Endothelial cell of umbilical vein (primary cell): Measurements from ENCODE around the gene DDIT3. TPM values are rescaled to one million over a fixed set of nuclear protein-coding genes. Genes with fewer than 3 reads are reported as not detected.

Source experiments
- BruUV-seq: library from RNA; stranded (reverse); fragments of 400-500 nt; replicated peaks from 2 replicates; lab custom pipeline; 2021; lab: Mats Ljungman, UMichigan
- CTCF ChIA-PET: fragments of 300-600, 350-600 bp; sonication (Branson Sonifier 250); formaldehyde crosslinking; loops from one replicate; lab custom pipeline; 2021; ENCODE audit warnings: antibody characterized with exemption, inconsistent platforms; lab: Charles Lee
- POLR2A ChIA-PET: fragments of 300-600, 350-600 bp; sonication (Branson Sonifier 250); formaldehyde crosslinking; loops from one replicate; lab custom pipeline; 2021; ENCODE audit warnings: antibody characterized with exemption, inconsistent platforms; lab: Charles Lee
- DNase-seq: peaks from one replicate; pipeline ENCODE4 v3.0.0-alpha.2; 2011; ENCODE audit warnings: low read depth, low spot score
- FAIRE-seq: peaks from 2 replicates; lab custom pipeline; 2011; peaks lifted over from hg19 to GRCh38; lab: Jason Lieb, UNC
- H2AFZ ChIP-seq: 2 replicates; pipeline ENCODE4 v1.6.0; 2012; ENCODE audit warnings: low read depth, low read length, control low read depth, inconsistent platforms
- H3K27ac ChIP-seq: 2 replicates; pipeline ENCODE4 v1.5.1; 2011; ENCODE audit warnings: low read depth, mild to moderate bottlenecking, control low read depth, low read length, moderate library complexity; ENCODE audit not compliant: insufficient read depth
- H3K27me3 ChIP-seq, 2 experiments: 2 replicates each; pipeline versions ENCODE4 v1.6.0 to v1.6.1; 2011; ENCODE audit warnings: low read length in 2 of 2, mixed read lengths in 1 of 2; ENCODE audit not compliant: control insufficient read depth in 2 of 2, insufficient read depth in 2 of 2
- H3K36me3 ChIP-seq, 2 experiments: 2 replicates in 1 of 2; 3 replicates in 1 of 2; pipeline ENCODE4 v1.5.1; 2011; ENCODE audit warnings: low read length in 2 of 2, mild to moderate bottlenecking in 1 of 2, moderate library complexity in 1 of 2; ENCODE audit not compliant: control insufficient read depth in 2 of 2, insufficient read depth in 2 of 2; ENCODE audit errors: extremely low read depth in 1 of 2
- H3K4me1 ChIP-seq: 3 replicates; pipeline ENCODE4 v1.5.1; 2011; ENCODE audit warnings: mild to moderate bottlenecking, low read length; ENCODE audit not compliant: control insufficient read depth, insufficient read depth; ENCODE audit errors: extremely low read depth
- H3K4me2 ChIP-seq: 2 replicates; pipeline ENCODE4 v1.6.1; 2011; ENCODE audit warnings: low read length, control low read depth, mixed read lengths; ENCODE audit not compliant: insufficient read depth
- H3K4me3 ChIP-seq, 3 experiments: fragments of 200-600 bp in 1 of 3; sonication (generic), shearing (Covaris generic) in 1 of 3; replicated peaks in 1 of 3; 2 replicates each; pipeline ENCODE4 v1.5.1; 2011 to 2016; ENCODE audit warnings: control low read depth in 3 of 3, low read length in 3 of 3, mild to moderate bottlenecking in 2 of 3, inconsistent platforms in 1 of 3, low read depth in 1 of 3, moderate library complexity in 1 of 3; ENCODE audit not compliant: insufficient read depth in 1 of 3
- H3K79me2 ChIP-seq: 2 replicates; pipeline ENCODE4 v1.6.0; 2012; ENCODE audit warnings: low read length, inconsistent platforms; ENCODE audit not compliant: control insufficient read depth, insufficient read depth
- H3K9ac ChIP-seq: replicated peaks from 2 replicates; pipeline ENCODE3; 2011; ENCODE audit warnings: low read length, control low read depth; ENCODE audit not compliant: insufficient read depth; ENCODE audit errors: extremely low read depth
- H3K9me1 ChIP-seq: replicated peaks from 3 replicates; pipeline ENCODE4 v1.6.0; 2011; ENCODE audit warnings: mild to moderate bottlenecking, low read length; ENCODE audit not compliant: control insufficient read depth, insufficient read depth; ENCODE audit errors: extremely low read depth
- H3K9me3 ChIP-seq: replicated peaks from 2 replicates; pipeline ENCODE4 v1.5.1; 2012; ENCODE audit warnings: low read length, inconsistent platforms; ENCODE audit not compliant: control insufficient read depth, insufficient read depth
- H4K20me1 ChIP-seq: replicated peaks from 2 replicates; pipeline ENCODE3; 2011; ENCODE audit warnings: mild to moderate bottlenecking, low read length; ENCODE audit not compliant: control insufficient read depth, insufficient read depth; ENCODE audit errors: extremely low read depth
- EZH2 ChIP-seq: IDR thresholded peaks from 2 replicates; pipeline ENCODE4 v1.6.1; 2012; ENCODE audit warnings: borderline replicate concordance, low read depth, mild to moderate bottlenecking, moderate library complexity, low read length, inconsistent platforms; ENCODE audit not compliant: severe bottlenecking
- FOS ChIP-seq: IDR thresholded peaks from 2 replicates; pipeline ENCODE4 v1.6.1; 2011; ENCODE audit warnings: mild to moderate bottlenecking, low read length, moderate library complexity, borderline replicate concordance; ENCODE audit not compliant: insufficient read depth
- GATA2 ChIP-seq: IDR thresholded peaks from 2 replicates; pipeline ENCODE4 v1.7.0; 2011; ENCODE audit warnings: low read depth, mild to moderate bottlenecking, moderate library complexity, mixed read lengths, low read length; ENCODE audit not compliant: insufficient read length, insufficient read depth
- JUN ChIP-seq: IDR thresholded peaks from 2 replicates; pipeline ENCODE4 v1.6.1; 2011; ENCODE audit warnings: borderline replicate concordance, low read depth; ENCODE audit not compliant: insufficient read length, insufficient read depth
- MYC ChIP-seq: IDR thresholded peaks from one replicate; pipeline ENCODE4 v1.6.1; 2011; ENCODE audit warnings: mild to moderate bottlenecking, low read depth, low read length
- POLR2A ChIP-seq: IDR thresholded peaks from 2 replicates; pipeline ENCODE4 v1.6.1; 2012; ENCODE audit warnings: low read depth, mild to moderate bottlenecking, control low read depth, low read length
- POLR2AphosphoS5 ChIP-seq: IDR thresholded peaks from 2 replicates; pipeline ENCODE4 v1.6.1; 2012; ENCODE audit warnings: low read depth, mild to moderate bottlenecking, control low read depth, low read length, moderate library complexity; ENCODE audit not compliant: insufficient read depth
- dilution Hi-C: fragments of 300-500 bp; cut with MboI; formaldehyde crosslinking; loops from one replicate; pipeline ENCODE4 v1.15.0; 2019; ENCODE audit warnings: low sequenced_read_pairs; ENCODE audit not compliant: extremely low pct_ligation_motif_present
- intact Hi-C: fragments of 100-400 bp; cut with micrococcal nuclease; formaldehyde crosslinking; loops from one replicate; pipeline ENCODE4 v1.10.0; 2022
- polyA plus RNA-seq, 4 experiments: library from polyadenylated mRNA; depleted of rRNA in 3 of 4; stranded (reverse) in 3 of 4; unstranded in 1 of 4; fragments of >200 nt; gene quantifications; 2 replicates each; pipeline versions ENCODE4 v1.2.1 to v1.2.3, GENCODE V29; 2011 to 2012; ENCODE audit warnings: missing spikeins in 1 of 4
- total RNA-seq: library from RNA; stranded (reverse); gene quantifications from 2 replicates; pipeline ENCODE4 v1.2.3, GENCODE V29; 2021
- TF ChIP-seq, protein P1 (sequence below): IDR thresholded peaks from 2 replicates; pipeline ENCODE4 v1.6.1; 2011; ENCODE audit not compliant: insufficient read depth, insufficient read length
- TF ChIP-seq, protein P2 (sequence below), 2 donors: IDR thresholded peaks; 1 replicate in 1 of 2; 2 replicates in 1 of 2; pipeline ENCODE4 v1.5.1; 2011; ENCODE audit warnings: low read length in 2 of 2, mild to moderate bottlenecking in 2 of 2, moderate library complexity in 2 of 2, control low read depth in 1 of 2, inconsistent platforms in 1 of 2, low read depth in 1 of 2; ENCODE audit not compliant: insufficient read depth in 1 of 2; ENCODE audit errors: extremely low read depth in 1 of 2

DDIT3 gene
- total and polyA plus RNA-seq, 2 donors (not counting 3 experiments of a cell fraction or from before 2014, with no cell fraction given) = 13.7 to 22.0 TPM

DNA sequence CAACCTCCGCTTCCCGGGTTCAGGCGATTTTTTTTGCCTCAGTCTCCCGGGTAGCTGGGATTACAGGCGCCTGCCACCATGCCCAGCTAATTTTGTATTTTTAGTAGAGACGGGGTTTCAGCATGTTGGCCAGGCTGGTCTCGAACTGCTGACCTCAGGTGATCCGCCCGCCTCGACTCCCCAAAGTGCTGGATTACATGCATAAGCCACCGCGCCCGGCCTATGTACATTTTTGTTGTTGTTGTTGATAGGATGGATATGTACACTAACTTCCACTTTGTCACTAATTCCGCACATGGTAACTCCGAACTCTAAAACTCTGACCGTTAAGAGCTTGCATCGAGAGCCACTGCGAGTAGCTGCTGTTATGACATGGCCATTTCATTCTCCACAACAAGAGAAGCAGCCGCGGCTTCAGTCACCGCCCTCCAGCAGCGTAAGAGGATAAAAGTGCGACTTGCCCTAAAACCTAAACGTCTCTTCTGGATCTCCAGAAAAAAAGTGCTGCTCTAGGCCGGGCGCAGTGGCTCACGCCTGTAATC is 33.2 kb downstream of the DDIT3 start:
- DNase-seq (no peak), FAIRE-seq (no peak)
- ChIA-PET POLR2A (interaction anchor here (0.7 kb wide), 1 partner anchor 17 kb away, joined by 8 read pairs; no protein-coding TSS in a partner anchor), CTCF (interaction anchor here (1.6 kb wide), 1 partner anchor 10 kb away, joined by 5 read pairs; no protein-coding TSS in a partner anchor)
- Histone ChIP-seq H3K36me3 (peaks cover 5 to 13% of the 10 kb centered on the region in 2 experiments), H3K4me2 (no peak overlapping the region), H3K4me1 (peaks cover 9% of the 10 kb centered on the region), H2AFZ (peak overlapping the region; percentile 45), H3K79me2 (peaks cover 23% of the 10 kb centered on the region), H4K20me1 (no peaks in the 10 kb centered on the region), H3K4me3 (no peak overlapping the region), H3K27me3 (no peaks in the 10 kb centered on the region), H3K9ac (no peak overlapping the region), H3K9me1 (no peaks in the 10 kb centered on the region), H3K27ac (no peak overlapping the region), H3K9me3 (no peaks in the 10 kb centered on the region)
- dilution Hi-C loops = no loop called here
- intact Hi-C loops = loop anchor here (5.0 kb wide), 1 partner anchor 35 kb away; the partner anchor contains the start of genes DDIT3 and MBD6
- TF ChIP-seq JUN (no peak), POLR2A (no peak), GATA2 (no peak), MYC (no peak)
- BruUV-seq = TSS peak; percentile 48

DNA sequence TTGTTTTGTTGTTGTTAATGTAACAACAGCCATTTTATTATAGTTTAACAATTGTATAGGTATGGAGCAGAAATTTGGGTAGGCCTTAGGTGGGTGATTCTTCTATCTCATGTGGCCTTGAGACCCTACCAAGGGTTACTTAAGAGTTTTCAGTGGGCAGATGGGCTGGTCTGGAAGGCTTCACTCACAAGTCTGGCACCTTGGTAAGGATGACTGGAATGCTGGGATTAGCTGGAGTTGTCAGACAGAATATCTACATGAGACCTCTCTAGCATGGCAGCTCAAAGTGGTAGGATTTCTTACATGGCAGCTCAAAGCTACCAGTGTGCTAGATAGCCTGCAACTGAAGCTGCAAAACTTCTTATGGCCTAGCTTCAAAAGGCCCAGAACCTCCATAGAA is 34.6 kb downstream of the DDIT3 start:
- no peak for DNase-seq
- Histone ChIP-seq H3K9ac (no peak overlapping the region), H3K4me3 (no peak overlapping the region), H3K36me3 (peaks cover 2 to 11% of the 10 kb centered on the region in 2 experiments), H4K20me1 (no peaks in the 10 kb centered on the region), H3K9me1 (no peaks in the 10 kb centered on the region), H2AFZ (no peak overlapping the region), H3K9me3 (no peaks in the 10 kb centered on the region), H3K4me1 (peaks cover 9% of the 10 kb centered on the region), H3K79me2 (peaks cover 23% of the 10 kb centered on the region), H3K27ac (no peak overlapping the region), H3K4me2 (no peak overlapping the region), H3K27me3 (peaks cover 3% of the 10 kb centered on the region in 2 experiments)
- TF ChIP-seq EZH2 = no peak
- TF ChIP-seq JUN = no peak
- TF ChIP-seq, protein P1, sequence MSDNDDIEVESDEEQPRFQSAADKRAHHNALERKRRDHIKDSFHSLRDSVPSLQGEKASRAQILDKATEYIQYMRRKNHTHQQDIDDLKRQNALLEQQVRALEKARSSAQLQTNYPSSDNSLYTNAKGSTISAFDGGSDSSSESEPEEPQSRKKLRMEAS = no peak
- TF ChIP-seq, protein P2, sequence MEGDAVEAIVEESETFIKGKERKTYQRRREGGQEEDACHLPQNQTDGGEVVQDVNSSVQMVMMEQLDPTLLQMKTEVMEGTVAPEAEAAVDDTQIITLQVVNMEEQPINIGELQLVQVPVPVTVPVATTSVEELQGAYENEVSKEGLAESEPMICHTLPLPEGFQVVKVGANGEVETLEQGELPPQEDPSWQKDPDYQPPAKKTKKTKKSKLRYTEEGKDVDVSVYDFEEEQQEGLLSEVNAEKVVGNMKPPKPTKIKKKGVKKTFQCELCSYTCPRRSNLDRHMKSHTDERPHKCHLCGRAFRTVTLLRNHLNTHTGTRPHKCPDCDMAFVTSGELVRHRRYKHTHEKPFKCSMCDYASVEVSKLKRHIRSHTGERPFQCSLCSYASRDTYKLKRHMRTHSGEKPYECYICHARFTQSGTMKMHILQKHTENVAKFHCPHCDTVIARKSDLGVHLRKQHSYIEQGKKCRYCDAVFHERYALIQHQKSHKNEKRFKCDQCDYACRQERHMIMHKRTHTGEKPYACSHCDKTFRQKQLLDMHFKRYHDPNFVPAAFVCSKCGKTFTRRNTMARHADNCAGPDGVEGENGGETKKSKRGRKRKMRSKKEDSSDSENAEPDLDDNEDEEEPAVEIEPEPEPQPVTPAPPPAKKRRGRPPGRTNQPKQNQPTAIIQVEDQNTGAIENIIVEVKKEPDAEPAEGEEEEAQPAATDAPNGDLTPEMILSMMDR (IDR thresholded peaks at IDR 0.05; ENCODE audit: extremely low read depth in 1 of 2, insufficient read depth in 1 of 2, low read depth in 1 of 2, low read length in 2 of 2) = no peak
- TF ChIP-seq POLR2A = no peak
- no peak for TF ChIP-seq POLR2AphosphoS5
- no peak for TF ChIP-seq FOS
- no peak for TF ChIP-seq MYC
- no peak for TF ChIP-seq GATA2
- intact Hi-C loops (loop anchor here (5.0 kb wide), 1 partner anchor 37 kb away; the partner anchor contains the start of genes DDIT3 and MBD6), dilution Hi-C loops (no loop called here)
- POLR2A ChIA-PET = no interaction called here
- CTCF ChIA-PET = interaction anchor here (0.6 to 1.3 kb wide), 2 partner anchors 10 to 153 kb away, joined by 3 to 4 read pairs; no protein-coding TSS in a partner anchor
- no TSS peak for BruUV-seq
- FAIRE-seq = no peak
